Measurements from ENCODE around the gene WDR4. TPM values are rescaled to one million over a fixed set of nuclear protein-coding genes. Genes with fewer than 3 reads are reported as not detected.
"Not testable (repeated sequence)": the region's sequence is repeated elsewhere in the genome, so short reads cannot be mapped to it uniquely, and the experiment has no call there.

Gene WDR4
- total and polyA plus RNA-seq, 2 donors: 5.3 to 11.8 TPM

- no peak for DNase-seq (ENCODE audit: low read depth in 6 of 9, low spot score in 9 of 9)
- WGBS: 98% methylated on average over 6 of the region's 6 CpGs
- Histone ChIP-seq H3K27ac (ENCODE audit: low read depth in 1 of 2, low read length in 1 of 2) (no peak overlapping the region), H3K27me3 (ENCODE audit: control insufficient read depth in 2 of 2, insufficient read depth in 1 of 2, low read length in 1 of 2) (no peaks in the 10 kb centered on the region), H3K36me3 (ENCODE audit: control insufficient read depth in 2 of 2, insufficient read depth in 2 of 2, low read length in 1 of 2) (peaks cover 4 to 7% of the 10 kb centered on the region in 2 donors), H3K9me3 (ENCODE audit: control insufficient read depth in 2 of 2, insufficient read depth in 1 of 2, low read length in 1 of 2) (no peaks in the 10 kb centered on the region), H3K4me3 (ENCODE audit: low read length in 2 of 2) (no peak overlapping the region), H3K4me1 (ENCODE audit: control insufficient read depth in 2 of 2, insufficient read depth in 2 of 2, low read length in 2 of 2) (peaks cover 0 to 3% of the 10 kb centered on the region in 2 donors)
These were observed 39.0 kb upstream of the WDR4 start for GRCh38 chr21:42918291-42918690.

GRCh38 chr21:42913476-42913875, 34.1 kb upstream of the WDR4 start:
- Histone ChIP-seq H3K4me1 (ENCODE audit: control insufficient read depth in 2 of 2, insufficient read depth in 2 of 2, low read length in 2 of 2) (no peaks in the 10 kb centered on the region), H3K36me3 (ENCODE audit: control insufficient read depth in 2 of 2, insufficient read depth in 2 of 2, low read length in 1 of 2) (peaks cover 22 to 32% of the 10 kb centered on the region in 2 donors), H3K9me3 (ENCODE audit: control insufficient read depth in 2 of 2, insufficient read depth in 1 of 2, low read length in 1 of 2) (no peaks in the 10 kb centered on the region), H3K27me3 (ENCODE audit: control insufficient read depth in 2 of 2, insufficient read depth in 1 of 2, low read length in 1 of 2) (no peaks in the 10 kb centered on the region), H3K27ac (ENCODE audit: low read depth in 1 of 2, low read length in 1 of 2) (no peak overlapping the region), H3K4me3 (ENCODE audit: low read length in 2 of 2) (no peak overlapping the region)
- 75% methylated on average over 7 of the region's 7 CpGs for WGBS
- no peak for DNase-seq (ENCODE audit: low read depth in 6 of 9, low spot score in 9 of 9)

GRCh38 chr21:42911920-42912319, 32.6 kb upstream of the WDR4 start:
- H3K4me3 ChIP-seq (ENCODE audit: low read length in 2 of 2); H3K27ac ChIP-seq (ENCODE audit: low read depth in 1 of 2, low read length in 1 of 2); H3K9me3 ChIP-seq (ENCODE audit: control insufficient read depth in 2 of 2, insufficient read depth in 1 of 2, low read length in 1 of 2); H3K4me1 ChIP-seq (ENCODE audit: control insufficient read depth in 2 of 2, insufficient read depth in 2 of 2, low read length in 2 of 2); DNase-seq (ENCODE audit: low read depth in 6 of 9, low spot score in 9 of 9); H3K27me3 ChIP-seq (ENCODE audit: control insufficient read depth in 2 of 2, insufficient read depth in 1 of 2, low read length in 1 of 2): not testable (repeated sequence)
- 98% methylated on average over 6 of the region's 6 CpGs for WGBS
- peaks cover 27 to 35% of the 10 kb centered on the region in 2 donors for H3K36me3 ChIP-seq (ENCODE audit: control insufficient read depth in 2 of 2, insufficient read depth in 2 of 2, low read length in 1 of 2)

- not testable (repeated sequence) for H3K9me3 ChIP-seq (ENCODE audit: control insufficient read depth in 2 of 2, insufficient read depth in 1 of 2, low read length in 1 of 2); H3K27me3 ChIP-seq (ENCODE audit: control insufficient read depth in 2 of 2, insufficient read depth in 1 of 2, low read length in 1 of 2); H3K4me3 ChIP-seq (ENCODE audit: low read length in 2 of 2); H3K4me1 ChIP-seq (ENCODE audit: control insufficient read depth in 2 of 2, insufficient read depth in 2 of 2, low read length in 2 of 2); H3K27ac ChIP-seq (ENCODE audit: low read depth in 1 of 2, low read length in 1 of 2); DNase-seq (ENCODE audit: low read depth in 6 of 9, low spot score in 9 of 9)
- 98% methylated on average over 9 of the region's 9 CpGs for WGBS
- peaks cover 55 to 62% of the 10 kb centered on the region in 2 donors for H3K36me3 ChIP-seq (ENCODE audit: control insufficient read depth in 2 of 2, insufficient read depth in 2 of 2, low read length in 1 of 2)
These were observed 29.1 kb upstream of the WDR4 start for GRCh38 chr21:42908484-42908883.

- Histone ChIP-seq H3K27me3 (ENCODE audit: control insufficient read depth in 2 of 2, insufficient read depth in 1 of 2, low read length in 1 of 2) (no peaks in the 10 kb centered on the region), H3K9me3 (ENCODE audit: control insufficient read depth in 2 of 2, insufficient read depth in 1 of 2, low read length in 1 of 2) (peaks cover 0 to 10% of the 10 kb centered on the region in 2 donors), H3K4me1 (ENCODE audit: control insufficient read depth in 2 of 2, insufficient read depth in 2 of 2, low read length in 2 of 2) (no peaks in the 10 kb centered on the region), H3K4me3 (ENCODE audit: low read length in 2 of 2) (no peak overlapping the region), H3K27ac (ENCODE audit: low read depth in 1 of 2, low read length in 1 of 2) (no peak overlapping the region), H3K36me3 (ENCODE audit: control insufficient read depth in 2 of 2, insufficient read depth in 2 of 2, low read length in 1 of 2) (peaks cover 59 to 65% of the 10 kb centered on the region in 2 donors)
- no peak for DNase-seq (ENCODE audit: low read depth in 6 of 9, low spot score in 9 of 9)
- WGBS: 98% methylated on average over 16 of the region's 16 CpGs
These were observed 26.9 kb upstream of the WDR4 start for GRCh38 chr21:42906233-42906632.

GRCh38 chr21:42905195-42905594, 25.9 kb upstream of the WDR4 start:
- H3K4me1 ChIP-seq (ENCODE audit: control insufficient read depth in 2 of 2, insufficient read depth in 2 of 2, low read length in 2 of 2): no peaks in the 10 kb centered on the region
- peaks cover 0 to 10% of the 10 kb centered on the region in 2 donors for H3K9me3 ChIP-seq (ENCODE audit: control insufficient read depth in 2 of 2, insufficient read depth in 1 of 2, low read length in 1 of 2)
- 98% methylated on average over 8 of the region's 8 CpGs for WGBS
- peaks cover 59 to 67% of the 10 kb centered on the region in 2 donors for H3K36me3 ChIP-seq (ENCODE audit: control insufficient read depth in 2 of 2, insufficient read depth in 2 of 2, low read length in 1 of 2)
- no peaks in the 10 kb centered on the region for H3K27me3 ChIP-seq (ENCODE audit: control insufficient read depth in 2 of 2, insufficient read depth in 1 of 2, low read length in 1 of 2)
- no peak for DNase-seq (ENCODE audit: low read depth in 6 of 9, low spot score in 9 of 9)
- H3K27ac ChIP-seq (ENCODE audit: low read depth in 1 of 2, low read length in 1 of 2): no peak overlapping the region
- H3K4me3 ChIP-seq (ENCODE audit: low read length in 2 of 2): no peak overlapping the region

- peaks cover 62 to 67% of the 10 kb centered on the region in 2 donors for H3K36me3 ChIP-seq (ENCODE audit: control insufficient read depth in 2 of 2, insufficient read depth in 2 of 2, low read length in 1 of 2)
- no peak for DNase-seq (ENCODE audit: low read depth in 6 of 9, low spot score in 9 of 9)
- H3K9me3 ChIP-seq (ENCODE audit: control insufficient read depth in 2 of 2, insufficient read depth in 1 of 2, low read length in 1 of 2): peaks cover 0 to 10% of the 10 kb centered on the region in 2 donors
- H3K4me3 ChIP-seq (ENCODE audit: low read length in 2 of 2): no peak overlapping the region
- no peak overlapping the region for H3K27ac ChIP-seq (ENCODE audit: low read depth in 1 of 2, low read length in 1 of 2)
- over 99% methylated on average over 11 of the region's 11 CpGs for WGBS
- no peaks in the 10 kb centered on the region for H3K27me3 ChIP-seq (ENCODE audit: control insufficient read depth in 2 of 2, insufficient read depth in 1 of 2, low read length in 1 of 2)
- H3K4me1 ChIP-seq (ENCODE audit: control insufficient read depth in 2 of 2, insufficient read depth in 2 of 2, low read length in 2 of 2): no peaks in the 10 kb centered on the region
These were observed 24.5 kb upstream of the WDR4 start for GRCh38 chr21:42903817-42904216.

GRCh38 chr21:42900446-42900845, 21.1 kb upstream of the WDR4 start:
- DNase-seq (ENCODE audit: low read depth in 6 of 9, low spot score in 9 of 9): no peak
- Histone ChIP-seq H3K27ac (ENCODE audit: low read depth in 1 of 2, low read length in 1 of 2) (no peak overlapping the region), H3K4me3 (ENCODE audit: low read length in 2 of 2) (no peak overlapping the region), H3K36me3 (ENCODE audit: control insufficient read depth in 2 of 2, insufficient read depth in 2 of 2, low read length in 1 of 2) (peaks cover 54 to 69% of the 10 kb centered on the region in 2 donors), H3K9me3 (ENCODE audit: control insufficient read depth in 2 of 2, insufficient read depth in 1 of 2, low read length in 1 of 2) (no peaks in the 10 kb centered on the region), H3K4me1 (ENCODE audit: control insufficient read depth in 2 of 2, insufficient read depth in 2 of 2, low read length in 2 of 2) (no peaks in the 10 kb centered on the region), H3K27me3 (ENCODE audit: control insufficient read depth in 2 of 2, insufficient read depth in 1 of 2, low read length in 1 of 2) (no peaks in the 10 kb centered on the region)
- 93% methylated on average over 4 of the region's 4 CpGs for WGBS

- Histone ChIP-seq H3K27ac (ENCODE audit: low read depth in 1 of 2, low read length in 1 of 2) (peak within 1 kb of the TSS; percentile 92 to 98), H3K4me3 (ENCODE audit: low read length in 2 of 2) (peak within 1 kb of the TSS; percentile 78 to 83), H3K27me3 (ENCODE audit: control insufficient read depth in 2 of 2, insufficient read depth in 1 of 2, low read length in 1 of 2) (no peaks in the 10 kb centered on the region), H3K9me3 (ENCODE audit: control insufficient read depth in 2 of 2, insufficient read depth in 1 of 2, low read length in 1 of 2) (no peaks in the 10 kb centered on the region), H3K36me3 (ENCODE audit: control insufficient read depth in 2 of 2, insufficient read depth in 2 of 2, low read length in 1 of 2) (peaks cover 8 to 18% of the 10 kb centered on the region in 2 donors), H3K4me1 (ENCODE audit: control insufficient read depth in 2 of 2, insufficient read depth in 2 of 2, low read length in 2 of 2) (peaks cover 3 to 12% of the 10 kb centered on the region in 2 donors)
- under 1% methylated on average over 87 of the region's 87 CpGs for WGBS
- DNase-seq (ENCODE audit: low read depth in 6 of 9, low spot score in 9 of 9): peak; percentile 91 to 100 (median 99)
These were observed 13.8 kb upstream of the WDR4 start, which contains the start of gene NDUFV3 for GRCh38 chr21:42892931-42893755. NDUFV3 (plus strand) TSS chr21:42893309; CDS start chr21:42893334, 25 bp downstream.
